SU-DHL-6 (cell line): ENCODE measurements around the gene AUH.

Source experiments
- CTCF ChIP-seq: fragments of 200-600 bp; sonication (generic); IDR thresholded peaks from one replicate; pipeline ENCODE4 v1.5.1; 2017; ENCODE audit warnings: antibody characterized with exemption, mild to moderate bottlenecking, low read length, moderate library complexity; ENCODE audit not compliant: insufficient read depth, poor library complexity, severe bottlenecking
- EZH2phosphoT487 ChIP-seq: fragments of 200-600 bp; sonication (generic), shearing (Covaris generic); conservative IDR thresholded peaks from 2 replicates; pipeline ENCODE4 v1.6.1; 2018; ENCODE audit warnings: mild to moderate bottlenecking, antibody characterized with exemption, low read length, moderate library complexity, mixed read lengths

GRCh38 chr9:91364702-91365101 lies 3.0 kb upstream of the AUH start:
- no peak for TF ChIP-seq CTCF
- no peak for TF ChIP-seq EZH2phosphoT487
